K562 (cell line): ENCODE data around the gene ERBB3. TPM values are rescaled to one million over a fixed set of nuclear protein-coding genes. Genes with fewer than 3 reads are reported as not detected.

Experiments used
- ASH1L ChIP-seq: fragments of 450-650 bp; IDR thresholded peaks from 2 replicates; pipeline ENCODE4 v1.6.1; 2018; ENCODE audit warnings: borderline replicate concordance, mild to moderate bottlenecking, low read depth; ENCODE audit not compliant: partially characterized antibody
- BCOR ChIP-seq: fragments of 450-650 bp; IDR thresholded peaks from 2 replicates; pipeline ENCODE4 v1.6.1; 2016
- BRD4 ChIP-seq: fragments of 200-600 bp; sonication (generic); IDR thresholded peaks from 2 replicates; pipeline ENCODE4 v1.6.1; 2017; ENCODE audit warnings: inconsistent platforms
- CHCHD3 ChIP-seq: fragments of 250-450 bp; sonication (Bioruptor Pico); IDR thresholded peaks from 2 replicates; pipeline ENCODE4 v2.1.2; 2022; ENCODE audit warnings: mild to moderate bottlenecking
- EP300 ChIP-seq: IDR thresholded peaks from 2 replicates; pipeline ENCODE4 v1.6.1; 2012; ENCODE audit warnings: low read length, improper control_type of control experiment
- EP400 ChIP-seq: fragments of 450-650 bp; IDR thresholded peaks from 2 replicates; pipeline ENCODE4 v1.6.1; 2017; ENCODE audit warnings: antibody characterized with exemption, mild to moderate bottlenecking, moderate library complexity
- ETV5 ChIP-seq: sonication (generic); formaldehyde crosslinking; IDR thresholded peaks from 2 replicates; pipeline ENCODE4 v1.4.0; 2020; ENCODE audit warnings: low read depth, mild to moderate bottlenecking, missing genetic modification reagents
- FOXK1 ChIP-seq: sonication (generic); formaldehyde crosslinking; IDR thresholded peaks from 2 replicates; pipeline ENCODE4 v1.8.0; 2022; ENCODE audit warnings: missing genetic modification reagents, mild to moderate bottlenecking, borderline replicate concordance
- GTF2F1 ChIP-seq: IDR thresholded peaks from 2 replicates; pipeline ENCODE4 v1.6.1; 2011; ENCODE audit warnings: low read depth, low read length, improper control_type of control experiment
- IRF2 ChIP-seq: sonication (generic); formaldehyde crosslinking; IDR thresholded peaks from 2 replicates; pipeline ENCODE4 v1.8.1; 2022; ENCODE audit warnings: mild to moderate bottlenecking, missing genetic modification reagents
- LCOR ChIP-seq: sonication (generic); formaldehyde crosslinking; IDR thresholded peaks from 2 replicates; pipeline ENCODE4 v1.8.0; 2022; ENCODE audit warnings: mild to moderate bottlenecking, missing genetic modification reagents
- MYC ChIP-seq, 2 experiments: fragments of 250-450 bp in 1 of 2; sonication (Bioruptor Pico) in 1 of 2; IDR thresholded peaks; 2 replicates each; pipeline versions ENCODE4 v1.5.1 to v1.6.1; 2012 to 2021; ENCODE audit warnings: low read depth in 2 of 2, borderline replicate concordance in 1 of 2, improper control_type of control experiment in 1 of 2, low read length in 1 of 2, mild to moderate bottlenecking in 1 of 2, moderate library complexity in 1 of 2
- NCOA6 ChIP-seq: fragments of 450-650 bp; IDR thresholded peaks from 2 replicates; pipeline ENCODE4 v1.6.1; 2017; ENCODE audit warnings: mild to moderate bottlenecking
- NFYB ChIP-seq: IDR thresholded peaks from 2 replicates; pipeline ENCODE4 v1.6.1; 2011; ENCODE audit warnings: mild to moderate bottlenecking, moderate library complexity; ENCODE audit not compliant: insufficient read length; ENCODE audit errors: extremely low read depth
- PCBP1 ChIP-seq: fragments of 200-400 bp; formaldehyde crosslinking; IDR thresholded peaks from 2 replicates; pipeline ENCODE4 v1.6.1; 2018; ENCODE audit warnings: mild to moderate bottlenecking, low read depth, low read length; ENCODE audit not compliant: poor library complexity, severe bottlenecking
- PRDM10 ChIP-seq: fragments of 450-650 bp; IDR thresholded peaks from 2 replicates; pipeline ENCODE4 v1.6.1; 2018; ENCODE audit not compliant: partially characterized antibody
- RFX7 ChIP-seq: fragments of 250-450 bp; sonication (Bioruptor Pico); IDR thresholded peaks from 2 replicates; pipeline ENCODE4 v1.5.1; 2021; ENCODE audit warnings: mild to moderate bottlenecking
- SMAD3 ChIP-seq: fragments of 450-650 bp; formaldehyde crosslinking; conservative IDR thresholded peaks from 2 replicates; pipeline ENCODE4 v1.4.0; 2020; ENCODE audit warnings: mild to moderate bottlenecking
- ZFX ChIP-seq: sonication (generic); formaldehyde crosslinking; IDR thresholded peaks from 2 replicates; pipeline ENCODE4 v1.8.0; 2022; ENCODE audit warnings: mild to moderate bottlenecking, missing genetic modification reagents, moderate library complexity
- ZKSCAN1 ChIP-seq: fragments of 150-350 bp; IDR thresholded peaks from 2 replicates; pipeline ENCODE4 v1.6.1; 2016; ENCODE audit warnings: low read depth, low read length
- ZNF197 ChIP-seq: fragments of 200-800 bp; sonication (Bioruptor generic); IDR thresholded peaks from 2 replicates; pipeline ENCODE4 v1.6.1; 2016; ENCODE audit warnings: low read depth, missing genetic modification characterization, missing compliant biosample characterization
- ZNF239 ChIP-seq: fragments of 250-450 bp; sonication (Bioruptor Pico); IDR thresholded peaks from 2 replicates; pipeline ENCODE4 v1.4.0; 2020; ENCODE audit warnings: mild to moderate bottlenecking
- ZNF639 ChIP-seq, 2 experiments: fragments of 200-800 bp in 1 of 2; sonication (Bioruptor generic) in 1 of 2; sonication (generic) in 1 of 2; formaldehyde crosslinking in 1 of 2; IDR thresholded peaks in 1 of 2; conservative IDR thresholded peaks in 1 of 2; 2 replicates each; pipeline versions ENCODE4 v1.5.0 to v1.6.1; 2016 to 2020; ENCODE audit warnings: missing compliant biosample characterization in 1 of 2, missing genetic modification characterization in 1 of 2, missing genetic modification reagents in 1 of 2
- ZNF830 ChIP-seq: fragments of 250-450 bp; sonication (Bioruptor Pico); IDR thresholded peaks from 2 replicates; pipeline ENCODE4 v1.5.0; 2021; ENCODE audit warnings: mild to moderate bottlenecking
- polyA plus RNA-seq, 8 experiments: library from polyadenylated mRNA; depleted of rRNA in 4 of 8; stranded (reverse) in 5 of 8; unstranded in 3 of 8; fragments of >200 nt; fragmentation: Nextera tagmentation in 2 of 8; fragmentation: Illumina TruSeq in 1 of 8; extraction: Ambion mirVana in 2 of 8; extraction: Trizol in 1 of 8; gene quantifications; 2 replicates each; pipeline versions ENCODE4 v1.2.1 to v1.2.3, GENCODE V29; 2011 to 2014; ENCODE audit warnings: inconsistent platforms in 1 of 8, missing spikeins in 1 of 8
- total RNA-seq, 7 experiments: library from RNA; depleted of rRNA in 6 of 7; stranded (reverse); fragments of >200 nt in 6 of 7; fragmentation: Illumina TruSeq in 2 of 7; extraction: Trizol in 2 of 7; gene quantifications; 2 replicates each; pipeline versions ENCODE4 v1.2.1 to v1.2.3, GENCODE V29; 2011 to 2021; ENCODE audit warnings: low replicate concordance in 1 of 7

Gene ERBB3
- total and polyA plus RNA-seq, 9 of the 15 experiments (the other 6 are each of a cell fraction or from before 2014, with no cell fraction given) = 1.5 to 5.4 (median 3.8) TPM

- TF ChIP-seq PRDM10 (peak; percentile 84), ASH1L (peak; percentile 38), NFYB (no peak), GTF2F1 (peak; percentile 96), ZNF239 (CRISPR knock-in tag) (0 out of 2 replicates have a peak, but pooled peaks have one; percentile 17), SMAD3 (CRISPR knock-in tag) (0 out of 2 replicates have a peak, but pooled peaks have one; percentile 7), CHCHD3 (CRISPR knock-in tag) (peak; percentile 47; the same call in 1 of the 2 replicates), PCBP1 (no peak), ZNF830 (CRISPR knock-in tag) (peak; percentile 40; the same call in 1 of the 2 replicates), BRD4 (peak; percentile 99), RFX7 (CRISPR knock-in tag) (peak; percentile 61; the same call in 1 of the 2 replicates), NCOA6 (peak; percentile 67; the same call in 1 of the 2 replicates), ZNF639 (CRISPR knock-in tag; conservative IDR thresholded peaks at IDR 0.05 in 1 of 2, IDR thresholded peaks at IDR 0.05 in 1 of 2) (peak in 1 of 2 experiments; percentile 78; a peak in 2 of 4 replicates), ZKSCAN1 (no peak), ZNF197 (CRISPR knock-in tag) (no peak), BCOR (peak; percentile 66; the same call in 1 of the 2 replicates), IRF2 (CRISPR knock-in tag) (no peak), ETV5 (CRISPR knock-in tag) (no peak), MYC (IDR thresholded peaks at IDR 0.05; ENCODE audit: low read depth, low read length) (peak; percentile 98), MYC (CRISPR knock-in tag; IDR thresholded peaks at IDR 0.05; ENCODE audit: borderline replicate concordance, low read depth) (peak; percentile 86; the same call in 1 of the 2 replicates), EP400 (peak; percentile 99), FOXK1 (CRISPR knock-in tag) (0 out of 2 replicates have a peak, but pooled peaks have one; percentile 76), EP300 (no peak; the same call in 1 of the 2 replicates), LCOR (CRISPR knock-in tag) (peak; percentile 96), ZFX (peak; percentile 81)
Measured at GRCh38 chr12:56116267-56117081, 36.5 kb downstream of the ERBB3 start, which contains the start of gene RPL41 (continued).
